ENCODE data around the gene PRPF6. TPM values are rescaled to one million over a fixed set of nuclear protein-coding genes. Genes with fewer than 3 reads are reported as not detected.
"Not testable (repeated sequence)": the region's sequence is repeated elsewhere in the genome, so short reads cannot be mapped to it uniquely, and the experiment has no call there.

The PRPF6 gene
- total and polyA plus RNA-seq, 5 donors from 2014 or later: 61.8 to 85.3 (median 77.0) TPM

- H3K4me3 ChIP-seq (ENCODE audit: low read depth, low read length): no peak overlapping the region
- Mint-ChIP-seq H3K9me3 (no peaks in the 10 kb centered on the region), H3K27me3 (no peaks in the 10 kb centered on the region), H3K4me3 (peak overlapping the region in 3 of 4 donors; percentile 15 to 83 (median 79)), H3K27ac (peak overlapping the region in 2 of 3 donors; percentile 51 to 93), H3K36me3 (peaks cover 11% of the 10 kb centered on the region), H3K4me1 (peaks cover 0 to 50% (median 27%) of the 10 kb centered on the region in 4 donors)
- DNase-seq: peak; percentile 67 to 76 (median 71)
- no peaks in the 10 kb centered on the region for H3K9me3 ChIP-seq (ENCODE audit: control insufficient read depth in 2 of 2, low read length in 2 of 2)
- no peaks in the 10 kb centered on the region for H3K27me3 ChIP-seq (ENCODE audit: control insufficient read depth, insufficient read depth, low read length)
- H3K27ac ChIP-seq (ENCODE audit: insufficient read depth, low read length, poor library complexity, severe bottlenecking): peak overlapping the region; percentile 17
- peaks cover 12% of the 10 kb centered on the region for H3K36me3 ChIP-seq (ENCODE audit: control insufficient read depth, insufficient read depth, low read length)
- peak; percentile 42 to 46 for ATAC-seq (ENCODE audit: low read depth in 2 of 2)
- peaks cover 37% of the 10 kb centered on the region for H3K4me1 ChIP-seq (ENCODE audit: control insufficient read depth, insufficient read depth, low read length, poor library complexity, severe bottlenecking)
These were observed 7.1 kb upstream of the PRPF6 start for GRCh38 chr20:63973636-63974401.

- peaks cover 12% of the 10 kb centered on the region for H3K36me3 ChIP-seq (ENCODE audit: control insufficient read depth, insufficient read depth, low read length)
- H3K27ac ChIP-seq (ENCODE audit: insufficient read depth, low read length, poor library complexity, severe bottlenecking): no peak overlapping the region
- peaks cover 0 to 48% (median 27%) of the 10 kb centered on the region in 4 donors for H3K4me1 Mint-ChIP-seq
- peaks cover 11% of the 10 kb centered on the region for H3K36me3 Mint-ChIP-seq
- ATAC-seq (ENCODE audit: low read depth in 2 of 2) (no peak), DNase-seq (no peak)
- peaks cover 36% of the 10 kb centered on the region for H3K4me1 ChIP-seq (ENCODE audit: control insufficient read depth, insufficient read depth, low read length, poor library complexity, severe bottlenecking)
- H3K4me3 ChIP-seq (ENCODE audit: low read depth, low read length): no peak overlapping the region
- H3K9me3 Mint-ChIP-seq: no peaks in the 10 kb centered on the region
- H3K27me3 ChIP-seq (ENCODE audit: control insufficient read depth, insufficient read depth, low read length): no peaks in the 10 kb centered on the region
- peak overlapping the region in 2 of 4 donors; percentile 68 to 83 for H3K4me3 Mint-ChIP-seq
- H3K9me3 ChIP-seq (ENCODE audit: control insufficient read depth in 2 of 2, low read length in 2 of 2): no peaks in the 10 kb centered on the region
- peak overlapping the region in 1 of 3 donors; percentile 71 for H3K27ac Mint-ChIP-seq
- H3K27me3 Mint-ChIP-seq: no peaks in the 10 kb centered on the region
These were observed 6.3 kb upstream of the PRPF6 start for GRCh38 chr20:63974402-63975200.

GRCh38 chr20:63976511-63976910 is 4.4 kb upstream of the PRPF6 start:
- ATAC-seq (ENCODE audit: low read depth in 2 of 2): not testable (repeated sequence)
- peaks cover 44% of the 10 kb centered on the region for H3K4me1 ChIP-seq (ENCODE audit: control insufficient read depth, insufficient read depth, low read length, poor library complexity, severe bottlenecking)
- peak overlapping the region; percentile 14 for H3K27ac ChIP-seq (ENCODE audit: insufficient read depth, low read length, poor library complexity, severe bottlenecking)

GRCh38 chr20:63976980-63977738 is 3.8 kb upstream of the PRPF6 start:
- no peak overlapping the region for H3K4me3 ChIP-seq (ENCODE audit: low read depth, low read length)
- no peaks in the 10 kb centered on the region for H3K27me3 Mint-ChIP-seq

More at GRCh38 chr20:63976511-63976910, 4.4 kb upstream of the PRPF6 start:
- H3K9me3 ChIP-seq (ENCODE audit: control insufficient read depth in 2 of 2, low read length in 2 of 2); H3K27me3 ChIP-seq (ENCODE audit: control insufficient read depth, insufficient read depth, low read length); DNase-seq; H3K4me3 ChIP-seq (ENCODE audit: low read depth, low read length); H3K27me3 Mint-ChIP-seq; H3K9me3 Mint-ChIP-seq: not testable (repeated sequence)
- H3K36me3 ChIP-seq (ENCODE audit: control insufficient read depth, insufficient read depth, low read length): peaks cover 12% of the 10 kb centered on the region
- H3K36me3 Mint-ChIP-seq: peaks cover 11% of the 10 kb centered on the region
- peak overlapping the region; percentile 31 to 71 (median 66) for H3K27ac Mint-ChIP-seq
- peak overlapping the region; percentile 37 to 81 (median 72) for H3K4me3 Mint-ChIP-seq
- peaks cover 6 to 61% (median 38%) of the 10 kb centered on the region in 4 donors for H3K4me1 Mint-ChIP-seq

GRCh38 chr20:63977739-63978276 is 3.1 kb upstream of the PRPF6 start:
- peaks cover 16% of the 10 kb centered on the region for H3K36me3 Mint-ChIP-seq
- no peaks in the 10 kb centered on the region for H3K27me3 Mint-ChIP-seq
- H3K9me3 Mint-ChIP-seq: no peaks in the 10 kb centered on the region
- peaks cover 6 to 67% (median 43%) of the 10 kb centered on the region in 4 donors for H3K4me1 Mint-ChIP-seq
- H3K9me3 ChIP-seq (ENCODE audit: control insufficient read depth in 2 of 2, low read length in 2 of 2): no peaks in the 10 kb centered on the region
- H3K27me3 ChIP-seq (ENCODE audit: control insufficient read depth, insufficient read depth, low read length): no peaks in the 10 kb centered on the region
- peak overlapping the region; percentile 79 for H3K27ac ChIP-seq (ENCODE audit: insufficient read depth, low read length, poor library complexity, severe bottlenecking)
- H3K4me3 Mint-ChIP-seq: peak overlapping the region; percentile 84 to 95 (median 90)
- H3K4me1 ChIP-seq (ENCODE audit: control insufficient read depth, insufficient read depth, low read length, poor library complexity, severe bottlenecking): peaks cover 57% of the 10 kb centered on the region
- peaks cover 17% of the 10 kb centered on the region for H3K36me3 ChIP-seq (ENCODE audit: control insufficient read depth, insufficient read depth, low read length)
- peak overlapping the region; percentile 86 to 92 (median 91) for H3K27ac Mint-ChIP-seq
- peak overlapping the region; percentile 57 for H3K4me3 ChIP-seq (ENCODE audit: low read depth, low read length)
- ATAC-seq (ENCODE audit: low read depth in 2 of 2) (peak; percentile 46 to 47), DNase-seq (peak in 1 of 3 donors; percentile 68)

More at GRCh38 chr20:63976980-63977738, 3.8 kb upstream of the PRPF6 start:
- Histone ChIP-seq H3K27ac (ENCODE audit: insufficient read depth, low read length, poor library complexity, severe bottlenecking) (peak overlapping the region; percentile 79), H3K4me1 (ENCODE audit: control insufficient read depth, insufficient read depth, low read length, poor library complexity, severe bottlenecking) (peaks cover 50% of the 10 kb centered on the region), H3K9me3 (ENCODE audit: control insufficient read depth in 2 of 2, low read length in 2 of 2) (no peaks in the 10 kb centered on the region), H3K27me3 (ENCODE audit: control insufficient read depth, insufficient read depth, low read length) (no peaks in the 10 kb centered on the region), H3K36me3 (ENCODE audit: control insufficient read depth, insufficient read depth, low read length) (peaks cover 12% of the 10 kb centered on the region)
- peaks cover 6 to 62% (median 37%) of the 10 kb centered on the region in 4 donors for H3K4me1 Mint-ChIP-seq
- ATAC-seq (ENCODE audit: low read depth in 2 of 2) (no peak), DNase-seq (no peak)
- H3K4me3 Mint-ChIP-seq: peak overlapping the region; percentile 64 to 95 (median 85)
- peak overlapping the region; percentile 72 to 92 (median 91) for H3K27ac Mint-ChIP-seq
- no peaks in the 10 kb centered on the region for H3K9me3 Mint-ChIP-seq
- H3K36me3 Mint-ChIP-seq: peaks cover 11% of the 10 kb centered on the region

- Histone ChIP-seq H3K27me3 (ENCODE audit: control insufficient read depth, insufficient read depth, low read length) (no peaks in the 10 kb centered on the region), H3K9me3 (ENCODE audit: control insufficient read depth in 2 of 2, low read length in 2 of 2) (no peaks in the 10 kb centered on the region), H3K27ac (ENCODE audit: insufficient read depth, low read length, poor library complexity, severe bottlenecking) (peak overlapping the region; percentile 79), H3K36me3 (ENCODE audit: control insufficient read depth, insufficient read depth, low read length) (peaks cover 21% of the 10 kb centered on the region), H3K4me3 (ENCODE audit: low read depth, low read length) (peak overlapping the region; percentile 57), H3K4me1 (ENCODE audit: control insufficient read depth, insufficient read depth, low read length, poor library complexity, severe bottlenecking) (peaks cover 61% of the 10 kb centered on the region)
- Mint-ChIP-seq H3K36me3 (peaks cover 19% of the 10 kb centered on the region), H3K4me3 (peak overlapping the region; percentile 84 to 95 (median 90)), H3K4me1 (peaks cover 6 to 70% (median 46%) of the 10 kb centered on the region in 4 donors), H3K27ac (peak overlapping the region; percentile 86 to 92 (median 91)), H3K27me3 (no peaks in the 10 kb centered on the region), H3K9me3 (no peaks in the 10 kb centered on the region)
- DNase-seq (peak in 2 of 3 donors; percentile 49 to 73), ATAC-seq (ENCODE audit: low read depth in 2 of 2) (no peak)
These were observed 2.4 kb upstream of the PRPF6 start for GRCh38 chr20:63978319-63979228.

Data from CD4-positive, CD25-positive, alpha-beta regulatory T cell (primary cell).